Left renal cortex interstitium (tissue), 4 donors: Measurements from ENCODE around the gene SUPT5H. TPM values are rescaled to one million over a fixed set of nuclear protein-coding genes. Genes with fewer than 3 reads are reported as not detected.
A peak's percentile ranks its signal among the peaks of the same experiment; 100 is the strongest.

ENCODE experiments used
- DNase-seq, 4 donors: peaks; one replicate each; pipeline ENCODE4 v3.0.0-alpha.2; 2013; ENCODE audit warnings: low read depth in 4 of 4, low spot score in 2 of 4, missing footprints in 1 of 4
- polyA plus RNA-seq, 4 donors: library from polyadenylated mRNA; unstranded; fragments of 120-200 nt; gene quantifications; one replicate each; pipeline ENCODE4 v1.2.1, GENCODE V29; 2013; ENCODE audit not compliant: insufficient read length in 4 of 4

SUPT5H gene
- polyA plus RNA-seq, 4 donors = 107 to 161 (median 145) TPM

GRCh38 chr19:39408392-39409207 lies 36.8 kb upstream of the SUPT5H start:
- no peak for DNase-seq

- DNase-seq = no peak
These were observed 36.0 kb upstream of the SUPT5H start for GRCh38 chr19:39409208-39410016.

DNA sequence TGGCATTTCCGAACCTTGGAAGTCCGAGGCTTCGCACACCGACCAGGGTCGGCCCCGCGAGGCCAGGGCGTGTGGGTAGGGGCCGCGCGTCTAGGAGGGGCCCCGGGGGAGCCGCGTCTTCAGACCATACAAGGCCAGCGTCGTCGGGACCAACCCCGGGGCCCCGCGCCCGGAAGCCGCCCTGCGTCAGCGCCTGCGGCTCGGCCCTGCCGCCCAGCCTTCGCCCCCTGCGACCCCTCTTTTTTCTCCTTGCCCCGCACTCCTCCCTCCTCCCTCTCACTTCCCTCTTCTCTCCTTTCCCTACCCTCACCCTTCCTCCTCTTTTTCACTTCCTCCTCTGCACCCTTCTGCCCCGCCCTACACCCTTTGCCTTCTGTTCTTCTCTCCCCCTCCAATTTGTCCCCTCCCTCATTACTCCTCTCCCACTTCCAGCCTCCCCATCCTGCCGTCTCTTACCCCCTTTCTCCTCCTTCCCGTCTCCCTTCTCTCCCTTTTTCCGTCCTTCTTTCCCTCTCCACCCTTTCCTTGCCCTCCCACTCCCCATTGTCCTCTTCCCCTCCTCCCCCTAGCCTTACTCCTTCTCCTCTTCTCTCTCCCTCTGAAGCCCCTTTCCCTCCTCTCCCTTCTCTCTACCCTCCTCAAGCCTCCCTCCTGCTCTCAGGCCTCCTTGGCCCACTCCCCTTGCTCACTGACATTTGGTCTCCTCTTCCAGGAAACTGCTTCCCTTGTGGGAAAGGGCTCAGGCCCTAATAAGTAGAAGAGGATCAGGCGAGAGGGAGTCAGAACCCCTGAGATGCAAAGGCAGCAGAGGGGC lies 35.2 kb upstream of the SUPT5H start:
- no peak for DNase-seq

DNA sequence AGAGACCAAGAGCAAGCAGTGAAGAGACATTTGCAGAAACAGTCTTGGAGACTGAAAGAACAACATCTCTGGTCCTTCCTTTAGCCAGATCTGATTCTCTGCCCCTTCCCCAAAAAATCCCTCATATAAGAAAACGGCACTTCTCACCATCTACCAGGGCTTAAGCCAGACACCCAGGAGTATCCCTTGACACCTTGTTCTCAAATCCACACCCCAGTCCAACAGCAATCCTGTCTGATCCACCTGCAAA lies 34.6 kb upstream of the SUPT5H start:
- DNase-seq = no peak

- DNase-seq = no peak
These were observed 34.1 kb upstream of the SUPT5H start for GRCh38 chr19:39411081-39411831.

DNA sequence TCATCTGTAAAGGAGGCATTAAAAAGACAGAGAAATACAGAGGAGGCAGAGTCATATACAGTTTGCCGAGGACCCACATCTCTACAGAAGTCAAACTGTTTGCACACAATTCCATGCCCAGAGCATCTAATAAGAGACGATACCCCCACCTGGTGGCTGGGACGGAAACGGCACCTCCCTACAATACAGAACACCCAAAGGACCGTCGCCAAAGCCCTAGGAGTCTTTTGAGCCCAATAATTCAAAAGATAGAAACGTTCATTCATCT lies 33.6 kb upstream of the SUPT5H start:
- DNase-seq = peak in 2 of 4 donors; percentile 85 to 90

- peak; percentile 95 to 99 (median 98) for DNase-seq
These were observed 33.1 kb upstream of the SUPT5H start, which contains the start of gene PLEKHG2 for GRCh38 chr19:39412100-39412866. PLEKHG2 (plus strand) TSS chr19:39412669; CDS start chr19:39414087, 1,418 bp downstream.

- DNase-seq = no peak
These were observed 32.5 kb upstream of the SUPT5H start for GRCh38 chr19:39412867-39413271.

GRCh38 chr19:39413272-39413910 lies 32.0 kb upstream of the SUPT5H start:
- DNase-seq = no peak

- no peak for DNase-seq
These were observed 31.3 kb upstream of the SUPT5H start for GRCh38 chr19:39413911-39414608.

- DNase-seq = no peak
These were observed 30.0 kb upstream of the SUPT5H start for GRCh38 chr19:39415111-39416046.

DNA sequence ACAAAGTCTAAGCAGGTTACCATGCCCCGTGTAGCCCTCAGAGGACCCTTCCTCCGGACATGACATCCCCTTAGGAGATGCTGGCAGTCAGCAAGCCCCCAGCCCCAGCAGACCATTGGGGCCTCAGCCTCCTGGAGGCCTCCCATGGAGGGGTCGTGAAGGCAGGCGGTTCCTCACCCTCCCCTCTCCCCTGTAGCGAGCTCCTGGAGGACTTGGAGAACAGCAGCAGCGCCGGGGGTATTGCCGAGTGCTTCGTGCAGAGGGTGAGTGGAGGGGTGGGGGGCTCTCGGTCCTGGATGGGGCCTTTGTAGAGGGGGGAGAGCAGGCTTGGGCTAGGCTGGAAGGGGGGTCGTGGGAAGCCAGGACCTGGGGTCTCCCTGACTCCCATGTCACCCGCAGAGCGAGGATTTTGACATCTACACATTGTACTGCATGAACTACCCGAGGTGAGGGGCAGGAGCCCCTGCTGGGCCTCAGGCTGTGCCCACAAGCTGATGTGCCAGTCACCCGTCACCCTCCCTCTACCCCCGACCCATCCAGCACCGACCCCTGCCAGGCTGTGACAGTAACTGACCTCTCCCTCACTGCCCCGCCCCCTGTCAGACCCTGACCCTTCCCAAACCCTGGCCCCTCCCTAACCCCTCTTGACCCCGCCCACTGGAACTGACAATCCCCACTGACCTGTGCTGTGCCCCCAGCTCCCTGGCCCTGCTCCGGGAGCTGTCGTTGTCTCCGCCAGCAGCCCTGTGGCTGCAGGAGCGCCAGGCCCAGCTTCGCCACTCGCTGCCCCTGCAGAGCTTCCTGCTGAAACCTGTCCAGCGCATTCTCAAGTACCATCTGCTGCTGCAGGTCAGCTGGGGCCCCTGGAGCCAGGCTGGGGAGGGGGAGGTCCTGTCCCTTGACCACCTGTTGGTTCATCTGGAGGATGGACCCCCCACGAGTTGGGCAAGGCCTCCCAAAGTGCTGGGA lies 28.9 kb upstream of the SUPT5H start:
- DNase-seq = no peak

GRCh38 chr19:39417463-39418181 lies 27.8 kb upstream of the SUPT5H start:
- no peak for DNase-seq

- DNase-seq = no peak
These were observed 26.4 kb upstream of the SUPT5H start for GRCh38 chr19:39419003-39419402.

DNA sequence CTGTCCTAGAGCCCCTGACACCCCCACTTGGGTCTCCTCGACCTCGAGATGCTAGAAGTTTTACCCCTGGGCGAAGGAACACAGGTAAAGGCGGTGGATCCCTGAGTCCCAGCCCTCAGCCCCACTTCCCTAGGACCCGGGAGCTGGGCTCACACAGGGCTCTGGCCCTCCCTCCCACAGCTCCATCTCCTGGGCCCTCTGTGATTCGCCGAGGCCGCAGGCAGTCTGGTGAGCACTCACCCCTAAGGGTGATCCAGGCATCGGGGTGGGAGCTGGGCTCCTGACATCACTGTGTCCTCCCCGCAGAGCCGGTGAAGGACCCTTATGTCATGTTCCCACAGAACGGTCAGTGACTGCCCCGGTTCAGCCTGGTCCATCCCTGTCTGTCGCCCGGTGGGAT lies 24.6 kb upstream of the SUPT5H start:
- no peak for DNase-seq

DNA sequence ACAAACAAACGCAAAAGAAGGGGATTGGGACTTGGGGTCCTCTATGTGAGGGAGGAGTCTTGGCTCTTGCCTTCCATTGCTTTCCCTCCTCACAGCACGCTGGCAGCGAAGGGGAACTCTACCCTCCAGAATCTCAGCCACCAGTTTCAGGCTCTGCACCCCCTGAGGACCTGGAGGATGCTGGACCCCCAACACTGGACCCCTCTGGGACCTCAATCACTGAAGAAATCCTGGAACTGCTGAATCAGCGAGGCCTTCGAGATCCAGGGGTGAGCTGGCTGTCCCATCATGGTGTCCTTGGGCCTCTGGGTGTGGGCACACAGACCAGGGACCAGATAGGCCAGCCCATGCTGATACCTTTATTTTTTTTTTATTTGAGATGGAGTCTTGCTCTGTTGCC lies 23.4 kb upstream of the SUPT5H start:
- no peak for DNase-seq
